ENCODE measurements around the gene MCC.

Gene MCC

DNA sequence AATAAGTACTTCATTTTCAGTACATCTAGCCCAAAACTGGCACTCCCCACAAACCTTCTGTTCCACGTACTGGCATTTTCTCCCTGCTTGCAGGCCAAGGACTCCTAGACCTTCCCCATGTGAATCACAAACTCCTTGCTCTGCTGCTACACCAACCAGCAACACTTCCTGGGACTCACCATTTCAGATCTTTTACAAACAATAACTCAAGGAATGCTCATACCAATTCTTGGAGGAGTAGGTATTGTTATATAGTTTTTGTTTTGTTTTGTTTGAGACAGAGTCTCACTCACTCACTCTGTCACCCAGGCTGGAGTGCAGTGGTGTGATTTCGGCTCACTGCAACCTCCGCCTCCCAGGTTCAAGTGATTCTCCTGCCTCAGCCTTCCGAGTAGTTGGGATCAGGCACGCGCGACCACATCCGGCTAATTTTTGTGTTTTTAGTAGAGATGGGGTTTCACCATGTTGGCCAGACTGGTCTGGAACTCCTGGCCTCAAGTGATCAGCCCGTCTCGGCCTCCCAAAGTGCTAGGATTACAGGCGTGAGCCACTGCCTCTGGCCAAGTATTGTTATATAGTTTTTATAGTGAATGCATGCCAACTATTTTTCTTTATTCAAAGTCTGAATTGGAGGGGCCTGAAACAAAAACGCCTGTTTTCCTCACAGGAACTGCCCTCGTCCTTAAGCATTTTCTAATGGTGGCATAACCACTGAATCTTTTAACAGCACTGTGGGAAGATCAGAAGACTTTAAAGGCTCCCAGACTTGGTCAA, 264.2 kb downstream of the MCC start:
- DNase-seq (ENCODE audit: low read depth, low spot score), result no peak

DNA sequence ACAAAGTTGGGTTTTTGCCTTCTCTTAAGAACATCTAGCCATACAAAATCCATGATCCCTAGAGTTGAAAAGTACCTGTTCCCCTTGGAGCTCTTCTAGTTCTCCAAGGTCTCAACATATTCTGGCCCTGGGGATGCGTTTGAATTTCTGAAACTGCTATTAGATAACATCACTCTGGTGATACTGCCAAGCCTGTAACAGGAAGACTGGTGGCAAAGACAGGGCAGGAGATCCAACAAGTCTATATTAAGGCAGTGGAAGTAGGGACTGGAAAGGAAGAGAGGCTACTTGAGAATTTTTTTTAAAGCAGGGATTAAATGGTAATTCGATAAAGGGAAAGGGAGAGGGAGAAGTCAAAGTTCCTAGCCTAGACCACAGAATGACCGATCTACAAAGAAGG, 264.9 kb downstream of the MCC start:
- DNase-seq (ENCODE audit: low read depth, low spot score), result no peak

DNA sequence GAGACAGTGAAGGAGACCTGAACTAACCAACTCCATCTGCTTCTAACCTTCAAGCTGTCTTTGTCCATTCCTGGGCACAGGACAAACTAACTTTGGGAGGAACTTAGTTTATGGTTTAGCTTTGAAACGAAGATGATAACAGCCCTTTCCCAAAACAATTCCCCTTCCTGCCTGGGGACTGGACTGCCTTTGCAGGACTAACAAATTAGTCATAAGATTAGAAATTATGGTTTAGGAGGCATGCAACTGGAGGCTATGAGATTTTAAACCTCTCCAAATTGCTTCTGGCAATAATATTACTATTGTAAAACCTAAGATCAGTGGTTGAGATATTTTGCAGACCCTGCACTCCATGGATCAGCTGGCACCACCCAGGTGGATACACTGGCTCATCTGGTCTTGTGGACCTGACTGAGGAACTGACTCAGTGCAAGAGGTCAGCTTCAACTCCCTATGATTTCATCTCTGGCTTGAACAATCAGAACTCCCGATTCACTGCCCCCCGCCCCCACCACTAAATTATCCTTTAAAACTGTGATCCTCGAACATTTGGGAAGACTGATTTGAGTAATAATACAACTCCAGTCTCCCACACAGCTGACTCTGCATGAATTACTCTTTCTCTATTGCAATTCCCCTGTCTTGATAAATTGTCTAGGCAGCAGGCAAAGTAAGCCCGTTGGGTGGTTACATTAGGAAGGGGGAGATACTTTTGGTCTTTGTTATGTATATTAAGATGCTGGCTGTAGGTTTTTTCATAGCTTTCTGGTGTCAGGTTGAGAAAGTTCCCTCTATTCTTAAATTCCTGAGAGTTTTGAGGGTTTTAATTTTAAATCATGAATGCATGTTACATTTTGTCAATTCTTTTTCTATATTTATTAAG, 266.7 kb downstream of the MCC start:
- no peak for DNase-seq (ENCODE audit: low read depth, low spot score)

DNA sequence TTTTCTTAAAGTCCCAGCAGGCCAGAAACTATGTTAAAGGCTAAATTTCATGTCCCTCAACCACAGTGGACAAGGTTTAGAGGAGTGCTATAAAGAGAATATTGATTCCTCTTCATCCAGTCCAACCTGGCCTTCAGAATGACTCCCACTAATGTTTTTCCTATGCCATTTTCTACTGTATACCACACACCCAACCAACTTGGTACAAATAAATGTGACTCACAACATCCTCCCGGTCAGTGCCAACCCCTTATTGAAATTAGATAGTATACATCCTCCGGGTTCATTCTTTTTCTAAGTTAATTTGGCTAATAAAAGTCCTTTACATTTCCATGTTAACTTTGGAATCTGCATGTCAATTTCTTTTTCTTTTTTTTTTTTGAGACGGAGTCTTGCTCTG, 268.6 kb downstream of the MCC start:
- DNase-seq (ENCODE audit: low read depth, low spot score), result no peak

DNA sequence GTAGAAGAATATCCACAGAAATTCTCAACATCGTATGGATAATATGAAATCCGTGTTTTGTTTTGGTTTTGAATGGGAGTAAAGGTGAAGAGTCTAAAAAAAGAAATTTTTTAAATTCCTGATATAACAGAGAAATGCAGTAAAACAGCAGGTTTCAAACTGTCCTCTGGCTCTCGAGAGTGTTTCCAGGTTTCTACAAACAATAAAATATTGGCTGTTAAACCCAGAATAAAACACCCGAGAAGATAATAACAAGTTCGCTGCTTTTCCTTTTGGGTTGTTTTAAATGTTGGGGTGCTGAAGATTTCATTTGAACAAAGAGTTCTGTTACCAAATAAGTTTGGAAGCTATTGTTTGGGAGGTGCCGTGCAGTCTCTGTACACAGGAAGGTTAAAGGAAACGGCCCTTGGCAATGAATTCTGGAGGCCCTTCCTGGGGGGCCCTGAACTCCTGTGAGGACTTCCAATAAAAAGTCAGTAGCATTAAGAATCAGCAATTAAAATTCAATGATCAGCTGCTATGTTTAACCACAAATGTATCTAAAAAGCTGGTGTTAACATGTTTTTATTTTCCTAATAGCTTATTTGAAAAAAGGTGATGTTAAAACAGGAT, 269.2 kb downstream of the MCC start:
- DNase-seq (ENCODE audit: low read depth, low spot score), result no peak

- no peak for DNase-seq (ENCODE audit: low read depth, low spot score)
These were observed 270.1 kb downstream of the MCC start for GRCh38 chr5:113218200-113218599.

DNA sequence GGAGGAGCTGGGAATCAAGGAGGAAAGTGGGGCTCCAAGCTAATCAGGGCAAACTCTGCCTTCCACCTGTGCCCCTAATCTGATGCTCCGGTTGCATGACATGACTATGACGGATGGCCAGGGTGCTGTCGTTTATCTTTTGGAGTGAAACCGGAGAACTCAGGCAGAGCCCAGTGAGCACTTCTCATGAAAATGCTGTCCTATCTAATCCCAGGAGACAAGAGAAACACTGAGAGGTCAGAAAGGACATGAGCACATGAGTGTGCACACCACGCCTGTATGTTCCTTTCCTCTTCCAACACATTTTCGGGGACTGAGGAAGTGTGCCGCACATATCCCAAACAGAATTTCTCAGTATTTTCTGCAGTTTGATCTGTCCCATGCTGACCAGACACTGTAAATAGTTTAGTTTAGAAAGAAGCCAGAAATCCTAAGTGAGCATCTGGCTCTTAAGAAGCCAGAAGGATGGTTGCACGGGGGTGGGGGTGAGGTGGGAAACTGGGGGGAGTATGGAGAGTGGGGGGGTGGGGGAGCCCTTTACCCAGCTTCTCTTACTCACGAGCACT, 270.6 kb downstream of the MCC start:
- DNase-seq (ENCODE audit: low read depth, low spot score), result no peak

DNA sequence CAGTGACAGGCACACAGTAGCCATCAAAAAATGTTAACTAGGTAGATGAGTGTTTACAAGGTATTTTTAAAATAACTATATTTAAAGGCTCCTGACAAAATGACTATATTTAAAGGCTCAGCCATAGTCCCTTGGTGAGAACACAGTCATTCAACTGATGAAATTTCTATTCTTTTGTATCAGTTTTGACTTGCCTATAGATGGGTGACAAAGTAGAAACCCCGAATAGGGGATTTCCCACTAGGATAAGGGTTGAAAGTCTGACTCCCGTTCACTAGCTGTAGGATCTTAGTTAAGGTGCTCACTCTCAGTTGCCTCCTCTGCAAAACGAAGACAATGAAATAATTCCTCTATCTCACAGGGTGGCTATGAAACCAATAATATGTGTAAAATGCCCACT, 271.7 kb downstream of the MCC start:
- DNase-seq (ENCODE audit: low read depth, low spot score), result no peak

DNA sequence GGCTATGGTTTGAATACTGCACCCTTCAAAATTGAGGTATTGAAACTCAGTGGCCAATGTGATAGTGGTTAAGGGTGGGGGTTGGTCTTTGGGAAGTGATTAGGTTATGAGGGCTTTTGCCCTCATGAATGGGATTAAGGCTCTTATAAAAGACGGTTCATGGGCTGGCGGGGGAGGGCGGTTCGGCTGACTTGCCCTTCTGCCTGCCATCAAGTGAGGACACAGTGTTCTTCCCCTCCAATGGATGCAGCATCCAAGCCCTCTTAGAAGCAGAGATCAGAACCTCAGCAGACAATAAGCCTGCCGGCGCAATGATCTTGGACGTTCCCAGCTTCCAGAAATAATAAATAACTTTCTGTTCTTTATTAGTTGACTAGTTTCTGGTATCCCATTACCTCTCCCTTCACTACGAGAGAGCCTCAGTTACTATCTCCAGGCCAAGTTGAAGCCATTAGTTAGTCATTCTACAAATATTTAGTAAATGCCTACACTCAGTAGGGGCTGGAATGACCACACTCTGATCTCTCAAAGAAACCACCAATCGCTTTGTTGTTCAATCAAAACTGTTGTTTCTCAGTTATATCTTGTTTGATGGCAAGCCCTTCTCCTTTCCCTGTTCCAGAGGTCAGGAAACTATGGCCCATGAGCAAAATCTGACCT, 272.7 kb downstream of the MCC start:
- no peak for DNase-seq (ENCODE audit: low read depth, low spot score)

DNA sequence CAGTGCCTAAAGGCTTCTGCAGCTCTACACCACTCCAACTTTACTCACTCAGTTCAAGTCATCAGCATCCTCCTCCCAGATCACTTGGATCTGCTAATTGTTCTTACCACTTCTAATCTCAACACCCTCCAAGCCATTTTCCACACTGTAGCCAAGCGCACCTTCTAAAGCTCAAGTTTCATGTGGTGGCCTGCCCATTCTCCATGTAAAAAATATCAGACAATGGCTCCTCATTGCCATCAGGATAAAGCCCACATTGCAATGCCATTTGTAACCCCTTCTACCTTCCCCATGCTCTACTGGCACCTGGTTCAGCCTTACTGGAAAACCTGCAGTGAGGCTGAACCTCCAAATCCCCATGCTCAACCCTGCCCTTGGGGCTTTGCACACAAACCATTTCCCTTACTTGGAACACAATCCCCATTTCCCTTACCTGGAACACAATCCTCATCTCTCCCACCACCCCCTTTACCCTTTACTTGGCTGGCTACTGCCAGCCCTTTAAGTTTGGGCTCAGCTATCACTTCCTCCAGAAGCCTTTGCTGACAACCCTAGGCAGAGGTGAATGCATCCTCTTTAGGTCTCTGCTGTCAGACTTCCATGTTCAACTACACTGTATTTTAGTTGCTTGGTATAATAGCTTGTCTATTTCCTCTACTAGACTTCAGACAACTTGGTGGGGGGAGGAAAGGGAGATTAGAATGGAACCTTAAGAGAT, 273.5 kb downstream of the MCC start:
- no peak for DNase-seq (ENCODE audit: low read depth, low spot score)

DNA sequence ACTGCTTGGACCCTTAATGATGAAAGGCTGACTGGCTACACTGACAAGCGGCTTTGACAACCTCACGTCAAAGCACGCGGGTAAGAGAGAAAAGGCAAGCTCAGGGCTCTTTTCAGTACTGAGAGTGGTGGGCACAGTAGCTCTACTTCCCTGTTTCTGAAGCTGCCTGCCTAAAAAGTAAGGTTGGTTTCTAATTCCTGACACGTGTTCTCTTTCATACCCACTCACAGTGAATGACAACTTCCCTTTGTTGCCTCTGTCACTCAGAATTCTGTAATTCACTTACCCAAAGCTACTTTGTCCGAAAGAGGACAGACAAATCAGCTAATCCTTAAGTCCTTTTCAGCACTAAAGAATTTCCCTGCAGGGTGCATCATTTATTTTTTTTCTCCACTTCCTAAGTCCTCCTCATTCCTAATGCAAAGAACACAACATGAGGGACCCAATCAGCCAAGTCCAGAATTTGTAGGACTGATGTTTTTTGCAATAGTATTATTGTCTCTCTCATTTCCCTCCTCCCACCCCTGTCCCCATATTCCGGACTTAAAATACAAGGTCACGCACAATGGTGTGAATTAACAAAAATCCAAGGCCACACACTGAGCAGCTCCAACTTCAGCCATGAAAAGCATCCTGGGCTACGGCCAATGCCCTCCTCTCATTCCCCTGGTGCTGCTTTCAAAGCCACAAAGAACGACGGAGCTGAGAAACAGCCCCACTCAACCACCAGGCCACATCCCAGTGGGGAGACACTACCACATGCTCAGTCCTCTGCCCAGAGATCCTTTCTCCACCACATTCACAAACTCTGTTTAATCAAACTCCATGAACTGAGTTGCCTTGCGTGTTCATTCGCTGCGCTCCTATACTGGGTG, 274.5 kb downstream of the MCC start:
- no peak for DNase-seq (ENCODE audit: low read depth, low spot score)

DNA sequence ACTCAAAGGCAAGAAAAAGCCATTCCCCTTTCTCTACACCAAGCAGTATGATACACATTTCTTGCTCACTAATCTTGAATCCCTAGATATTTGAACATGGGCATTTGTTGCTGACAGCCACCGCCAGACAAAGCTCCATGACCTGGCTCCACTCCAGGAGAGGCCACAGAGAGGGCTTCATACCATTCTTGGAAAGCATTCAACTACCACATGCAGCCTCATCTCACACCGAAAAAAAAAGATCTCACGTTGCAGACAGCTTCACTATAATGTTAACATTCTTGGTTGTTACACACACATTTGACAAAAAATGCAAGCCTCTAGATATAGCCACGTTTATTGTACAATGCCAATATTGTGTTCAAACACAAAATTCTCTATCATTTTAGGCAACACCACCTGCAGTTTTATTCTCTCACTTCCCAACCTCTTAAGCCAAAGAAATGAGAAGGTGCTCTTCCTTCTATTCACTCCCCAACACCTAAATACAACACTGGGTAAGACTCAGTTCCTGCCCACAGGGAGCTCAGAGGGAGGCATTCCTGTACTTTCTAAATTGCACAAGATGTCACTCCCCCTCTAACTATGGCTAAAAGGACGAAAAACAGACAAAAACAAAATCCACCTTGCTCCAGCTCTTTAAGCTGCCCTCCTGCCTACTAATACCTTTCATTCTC, 275.9 kb downstream of the MCC start:
- peak; percentile 65 for DNase-seq (ENCODE audit: low read depth, low spot score)

GRCh38 chr5:113209498-113209897, 278.8 kb downstream of the MCC start:
- no peak for DNase-seq (ENCODE audit: low read depth, low spot score)

DNA sequence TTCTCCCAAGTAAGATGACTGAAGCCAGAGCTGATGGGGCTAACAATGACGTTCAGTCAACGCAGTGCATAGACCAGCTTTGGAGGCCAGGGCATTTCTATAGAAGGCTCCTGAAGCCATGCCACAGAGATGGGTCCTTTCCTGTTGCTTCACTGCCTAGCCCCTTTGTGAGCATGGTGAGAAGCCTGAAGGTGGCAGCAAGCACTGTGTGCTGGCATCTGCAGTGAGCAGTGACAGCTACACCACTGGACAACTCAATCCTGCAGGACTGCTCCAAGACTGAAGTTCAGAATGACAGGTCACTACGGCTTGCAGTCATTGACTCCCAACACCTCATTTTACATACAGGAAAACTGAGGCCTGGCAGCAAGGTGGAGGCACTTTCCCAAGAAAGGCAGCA, 282.4 kb downstream of the MCC start:
- DNase-seq (ENCODE audit: low read depth, low spot score), result no peak

- DNase-seq (ENCODE audit: low read depth, low spot score), result no peak
These were observed 282.9 kb downstream of the MCC start for GRCh38 chr5:113205323-113205722.

- no peak for DNase-seq (ENCODE audit: low read depth, low spot score)
These were observed 283.6 kb downstream of the MCC start for GRCh38 chr5:113204525-113205161.

GRCh38 chr5:113203916-113204315, 284.3 kb downstream of the MCC start:
- DNase-seq (ENCODE audit: low read depth, low spot score), result no peak

- no peak for DNase-seq (ENCODE audit: low read depth, low spot score)
These were observed 285.2 kb downstream of the MCC start for GRCh38 chr5:113202746-113203716.
